ENCODE measurements around the gene WSB1. TPM values are rescaled to one million over a fixed set of nuclear protein-coding genes. Genes with fewer than 3 reads are reported as not detected.

WSB1 gene
- total RNA-seq, 1 experiment from 2014 or later, result 35.1 TPM

DNA sequence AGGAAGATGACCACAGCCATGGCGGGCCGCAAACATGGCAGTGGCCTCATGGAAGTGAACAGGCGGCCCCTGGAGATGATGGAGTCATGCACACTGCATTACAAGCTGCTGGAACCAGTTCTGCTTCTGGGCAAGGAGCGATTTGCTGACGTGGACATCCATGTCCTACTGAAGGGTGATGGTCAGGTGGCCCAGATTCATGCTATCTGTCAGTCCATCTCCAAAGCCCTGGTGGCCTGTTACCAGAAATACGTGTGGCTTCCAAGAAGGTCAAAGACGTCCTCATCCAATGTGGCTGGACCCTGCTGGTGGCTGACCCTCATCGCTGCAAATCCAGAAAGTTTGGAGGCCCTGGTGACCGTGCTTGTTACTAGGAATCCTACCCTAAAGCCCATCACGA is 13.4 kb upstream of the WSB1 start:
- Histone ChIP-seq H3K4me1 (ENCODE audit: insufficient read depth, low read length) (no peaks in the 10 kb centered on the region), H3K4me2 (ENCODE audit: low read length) (no peak overlapping the region), H3K27me3 (ENCODE audit: low read length) (no peaks in the 10 kb centered on the region), H3K9me3 (ENCODE audit: low read length) (no peaks in the 10 kb centered on the region), H4K20me1 (ENCODE audit: low read length) (no peaks in the 10 kb centered on the region), H3K9ac (ENCODE audit: low read length) (no peak overlapping the region), H2AFZ (ENCODE audit: low read length) (no peak overlapping the region), H3K27ac (ENCODE audit: low read length) (no peak overlapping the region), H3K79me2 (ENCODE audit: low read length) (no peaks in the 10 kb centered on the region), H3K4me3 (ENCODE audit: low read length) (no peak overlapping the region), H3K36me3 (ENCODE audit: low read depth, low read length) (no peaks in the 10 kb centered on the region), H3F3A (ENCODE audit: low read length, unreplicated experiment) (no peaks in the 10 kb centered on the region), H3K9me2 (replicated peaks; ENCODE audit: low read length) (no peaks in the 10 kb centered on the region)
- no peak for DNase-seq
- intact Hi-C loops (cut with micrococcal nuclease), result no loop called here
- ChIA-PET POLR2A (ENCODE audit: unreplicated experiment) (no interaction called here), CTCF (no interaction called here)
- TF ChIP-seq, protein P1, sequence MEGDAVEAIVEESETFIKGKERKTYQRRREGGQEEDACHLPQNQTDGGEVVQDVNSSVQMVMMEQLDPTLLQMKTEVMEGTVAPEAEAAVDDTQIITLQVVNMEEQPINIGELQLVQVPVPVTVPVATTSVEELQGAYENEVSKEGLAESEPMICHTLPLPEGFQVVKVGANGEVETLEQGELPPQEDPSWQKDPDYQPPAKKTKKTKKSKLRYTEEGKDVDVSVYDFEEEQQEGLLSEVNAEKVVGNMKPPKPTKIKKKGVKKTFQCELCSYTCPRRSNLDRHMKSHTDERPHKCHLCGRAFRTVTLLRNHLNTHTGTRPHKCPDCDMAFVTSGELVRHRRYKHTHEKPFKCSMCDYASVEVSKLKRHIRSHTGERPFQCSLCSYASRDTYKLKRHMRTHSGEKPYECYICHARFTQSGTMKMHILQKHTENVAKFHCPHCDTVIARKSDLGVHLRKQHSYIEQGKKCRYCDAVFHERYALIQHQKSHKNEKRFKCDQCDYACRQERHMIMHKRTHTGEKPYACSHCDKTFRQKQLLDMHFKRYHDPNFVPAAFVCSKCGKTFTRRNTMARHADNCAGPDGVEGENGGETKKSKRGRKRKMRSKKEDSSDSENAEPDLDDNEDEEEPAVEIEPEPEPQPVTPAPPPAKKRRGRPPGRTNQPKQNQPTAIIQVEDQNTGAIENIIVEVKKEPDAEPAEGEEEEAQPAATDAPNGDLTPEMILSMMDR (conservative IDR thresholded peaks at IDR 0.05; ENCODE audit: low read depth, low read length), result no peak
- TF ChIP-seq EZH2 (IDR thresholded peaks at IDR 0.05; ENCODE audit: low read length, unreplicated experiment) (no peak), EZH2phosphoT487 (IDR thresholded peaks at IDR 0.05; ENCODE audit: borderline replicate concordance, low read length) (no peak)
- ATAC-seq, result no peak
- BruUV-seq (replicated peaks), result no TSS peak

GRCh38 chr17:27281438-27281837 is 12.5 kb upstream of the WSB1 start:
- ChIA-PET CTCF (no interaction called here), POLR2A (ENCODE audit: unreplicated experiment) (no interaction called here)
- Histone ChIP-seq H3K9me2 (replicated peaks; ENCODE audit: low read length) (no peaks in the 10 kb centered on the region), H3K27ac (ENCODE audit: low read length) (no peak overlapping the region), H3K4me3 (ENCODE audit: low read length) (no peak overlapping the region), H2AFZ (ENCODE audit: low read length) (no peak overlapping the region), H3K4me1 (ENCODE audit: insufficient read depth, low read length) (no peaks in the 10 kb centered on the region), H3K27me3 (ENCODE audit: low read length) (no peaks in the 10 kb centered on the region), H3K9me3 (ENCODE audit: low read length) (no peaks in the 10 kb centered on the region), H3K36me3 (ENCODE audit: low read depth, low read length) (no peaks in the 10 kb centered on the region), H4K20me1 (ENCODE audit: low read length) (no peaks in the 10 kb centered on the region), H3K4me2 (ENCODE audit: low read length) (no peak overlapping the region), H3K79me2 (ENCODE audit: low read length) (no peaks in the 10 kb centered on the region), H3F3A (ENCODE audit: low read length, unreplicated experiment) (no peaks in the 10 kb centered on the region), H3K9ac (ENCODE audit: low read length) (no peak overlapping the region)
- no peak for ATAC-seq
- no TSS peak for BruUV-seq (replicated peaks)
- intact Hi-C loops (cut with micrococcal nuclease), result no loop called here
- no peak for TF ChIP-seq EZH2 (IDR thresholded peaks at IDR 0.05; ENCODE audit: low read length, unreplicated experiment)
- no peak for TF ChIP-seq EZH2phosphoT487 (IDR thresholded peaks at IDR 0.05; ENCODE audit: borderline replicate concordance, low read length)
- TF ChIP-seq, protein P1 (conservative IDR thresholded peaks at IDR 0.05; ENCODE audit: low read depth, low read length), result no peak
- no peak for DNase-seq

GRCh38 chr17:27282054-27282551 is 11.8 kb upstream of the WSB1 start:
- Histone ChIP-seq H3K4me1 (ENCODE audit: insufficient read depth, low read length) (no peaks in the 10 kb centered on the region), H3K9me2 (replicated peaks; ENCODE audit: low read length) (no peaks in the 10 kb centered on the region), H4K20me1 (ENCODE audit: low read length) (no peaks in the 10 kb centered on the region), H2AFZ (ENCODE audit: low read length) (no peak overlapping the region), H3K9me3 (ENCODE audit: low read length) (no peaks in the 10 kb centered on the region), H3F3A (ENCODE audit: low read length, unreplicated experiment) (no peaks in the 10 kb centered on the region), H3K79me2 (ENCODE audit: low read length) (no peaks in the 10 kb centered on the region), H3K27ac (ENCODE audit: low read length) (no peak overlapping the region), H3K4me3 (ENCODE audit: low read length) (no peak overlapping the region), H3K9ac (ENCODE audit: low read length) (no peak overlapping the region), H3K27me3 (ENCODE audit: low read length) (no peaks in the 10 kb centered on the region), H3K36me3 (ENCODE audit: low read depth, low read length) (no peaks in the 10 kb centered on the region), H3K4me2 (ENCODE audit: low read length) (no peak overlapping the region)
- BruUV-seq (replicated peaks), result no TSS peak
- no peak for ATAC-seq
- POLR2A ChIA-PET (ENCODE audit: unreplicated experiment), result no interaction called here
- TF ChIP-seq EZH2 (IDR thresholded peaks at IDR 0.05; ENCODE audit: low read length, unreplicated experiment), result no peak
- TF ChIP-seq, protein P1 (conservative IDR thresholded peaks at IDR 0.05; ENCODE audit: low read depth, low read length), result no peak
- no peak for TF ChIP-seq EZH2phosphoT487 (IDR thresholded peaks at IDR 0.05; ENCODE audit: borderline replicate concordance, low read length)
- CTCF ChIA-PET, result no interaction called here
- DNase-seq, result no peak
- intact Hi-C loops (cut with micrococcal nuclease), result no loop called here
